GM21737 (cell line): ENCODE measurements around the gene RNF43.
A peak's percentile ranks its signal among the peaks of the same experiment; 100 is the strongest.

Experiments
- ATAC-seq: cut with Tn5 transposase; IDR thresholded peaks from one replicate; pipeline ENCODE4 v1.9.1; 2021; ENCODE audit warnings: mild to moderate bottlenecking, moderate library complexity; ENCODE audit not compliant: unreplicated experiment

RNF43 gene

DNA sequence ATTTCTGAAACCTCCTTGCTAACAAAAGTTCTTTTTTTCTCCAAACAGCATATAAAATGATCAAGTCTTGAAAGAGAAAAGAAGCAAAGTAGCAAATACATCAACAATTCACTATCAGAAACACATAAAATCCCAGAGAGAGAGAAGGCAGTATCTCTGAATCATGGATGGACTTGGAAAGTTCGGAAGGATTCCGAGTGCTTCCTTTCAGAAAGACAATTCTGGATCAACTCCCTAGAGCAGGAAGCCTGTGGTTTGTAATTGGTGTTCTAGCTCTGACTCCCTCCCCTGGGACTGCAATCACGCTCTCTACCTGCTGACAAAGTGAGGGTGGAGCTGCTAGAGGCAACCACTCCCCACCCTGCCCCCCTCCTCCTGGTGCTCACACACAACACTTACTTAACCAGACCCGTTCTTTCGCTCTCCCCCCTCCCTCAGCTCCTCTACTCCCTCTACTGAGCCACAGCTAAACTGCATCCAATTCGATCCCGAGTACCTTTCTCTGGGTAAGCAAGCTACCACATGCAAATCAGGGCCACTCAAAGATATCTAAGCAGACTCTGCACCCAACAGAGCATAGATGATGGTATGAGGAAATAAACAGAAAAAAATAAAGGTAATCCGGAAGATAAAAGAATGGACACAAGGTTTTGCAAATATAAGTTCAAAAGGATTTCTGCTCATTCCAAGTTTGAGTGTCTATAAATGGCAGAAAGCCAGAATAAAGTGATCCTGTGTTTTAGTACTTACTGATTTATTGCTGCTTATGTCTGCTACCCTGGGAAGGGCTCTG is at the start of gene RNF43:
TSS of gene RNF43 (minus strand) at position 235 of the 793 bp plus-strand sequence. CDS start 1,957 bp downstream, outside the sequence.
- ATAC-seq = peak; percentile 93

DNA sequence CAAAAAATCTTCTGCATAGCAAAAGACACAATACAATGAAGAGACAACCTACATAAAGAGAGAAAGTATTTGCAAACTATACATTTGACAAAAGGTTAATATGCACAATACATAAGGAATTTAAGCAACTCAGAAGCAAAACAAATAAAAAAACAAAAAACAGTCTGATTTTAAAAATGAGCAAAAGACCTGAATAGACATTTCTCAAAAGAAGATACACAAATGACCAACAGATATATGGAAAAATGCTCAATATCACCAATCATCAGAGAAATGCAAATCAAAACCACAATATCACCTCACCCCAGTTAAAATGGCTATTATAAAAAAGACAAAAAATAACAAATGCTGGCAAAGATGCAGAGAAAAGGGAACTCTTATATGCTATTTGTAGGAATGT is 38.2 kb upstream of the RNF43 start:
- no peak for ATAC-seq

DNA sequence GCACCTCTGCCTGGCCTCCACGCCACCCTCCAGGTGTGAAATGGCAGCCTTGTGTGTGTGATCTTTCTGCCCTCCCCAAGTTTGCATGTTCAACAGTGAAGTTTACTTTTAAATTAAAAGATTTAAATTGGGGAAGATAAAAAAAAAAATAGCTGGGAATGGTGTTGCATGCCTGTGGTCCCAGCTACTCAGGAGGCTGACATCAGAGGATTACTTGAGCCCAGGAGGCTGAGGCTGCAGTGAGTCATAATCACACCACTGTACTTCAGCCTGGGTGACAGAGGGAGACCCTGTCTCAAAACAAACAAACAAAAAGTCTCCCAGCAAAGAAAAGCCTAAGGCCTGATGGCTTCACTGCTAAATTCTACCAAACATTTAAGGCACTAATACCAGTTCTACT is 35.4 kb upstream of the RNF43 start:
- no peak for ATAC-seq

DNA sequence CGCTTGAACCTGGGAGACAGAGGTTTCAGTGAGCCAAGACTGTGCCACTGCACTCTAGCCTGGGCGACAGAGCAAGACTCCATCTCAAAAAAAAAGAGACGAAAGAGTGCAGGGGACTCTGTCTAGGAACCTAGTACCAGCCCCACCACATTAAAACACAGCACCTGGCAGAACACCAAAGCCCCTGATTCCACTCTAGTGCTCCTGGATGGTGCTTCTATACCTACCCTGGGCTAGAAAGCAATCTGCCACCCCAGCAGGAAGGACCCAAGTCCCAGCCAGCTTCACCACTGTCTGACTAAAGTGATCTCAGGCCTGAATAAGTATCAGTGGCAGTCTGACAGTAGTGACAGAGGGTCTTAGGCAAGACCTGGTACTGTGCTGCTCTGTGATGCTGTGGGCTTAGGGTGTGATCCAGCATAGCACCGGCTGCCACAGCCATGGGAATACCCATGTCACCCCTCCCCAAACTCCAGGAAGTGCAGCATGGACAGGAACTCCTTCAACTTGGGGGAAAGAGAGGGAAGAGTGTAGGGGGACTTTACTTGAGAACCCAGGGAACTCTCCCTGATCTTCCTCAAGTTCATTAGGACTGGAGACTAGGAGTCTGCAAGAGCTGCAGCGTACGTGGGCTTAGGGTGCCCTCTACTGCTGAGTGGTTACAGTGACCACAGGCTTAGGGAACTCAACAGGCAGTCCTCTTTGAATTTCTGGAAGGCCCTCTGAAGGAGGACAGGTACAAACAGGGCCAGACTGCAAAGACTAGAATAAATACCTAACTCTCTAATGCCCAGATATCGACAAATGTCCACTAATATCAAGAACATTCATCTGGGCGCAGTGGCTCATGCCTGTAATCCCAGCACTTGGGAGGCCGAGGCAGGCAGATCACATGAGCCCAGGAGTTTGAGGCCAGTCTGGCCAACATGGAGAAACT is 30.0 kb upstream of the RNF43 start:
- no peak for ATAC-seq

DNA sequence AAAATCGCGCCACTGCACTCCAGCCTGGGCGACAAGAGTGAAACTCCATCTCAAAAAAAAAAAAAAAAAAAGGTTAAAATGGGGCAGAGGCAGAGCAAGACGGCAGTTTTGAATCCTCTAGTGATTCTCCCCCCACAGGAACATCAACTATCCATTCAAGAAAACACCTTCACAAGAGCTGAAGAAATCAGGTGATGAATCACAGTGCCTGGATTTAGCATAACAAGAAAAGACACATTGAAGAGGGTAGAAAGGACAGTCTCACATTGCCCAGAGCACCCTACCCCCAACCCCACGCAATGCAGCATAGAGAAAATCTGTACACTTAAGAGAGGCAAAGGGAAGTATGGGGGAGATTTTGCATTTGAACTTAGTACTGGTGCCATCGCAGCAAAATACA is 28.8 kb upstream of the RNF43 start:
- no peak for ATAC-seq

DNA sequence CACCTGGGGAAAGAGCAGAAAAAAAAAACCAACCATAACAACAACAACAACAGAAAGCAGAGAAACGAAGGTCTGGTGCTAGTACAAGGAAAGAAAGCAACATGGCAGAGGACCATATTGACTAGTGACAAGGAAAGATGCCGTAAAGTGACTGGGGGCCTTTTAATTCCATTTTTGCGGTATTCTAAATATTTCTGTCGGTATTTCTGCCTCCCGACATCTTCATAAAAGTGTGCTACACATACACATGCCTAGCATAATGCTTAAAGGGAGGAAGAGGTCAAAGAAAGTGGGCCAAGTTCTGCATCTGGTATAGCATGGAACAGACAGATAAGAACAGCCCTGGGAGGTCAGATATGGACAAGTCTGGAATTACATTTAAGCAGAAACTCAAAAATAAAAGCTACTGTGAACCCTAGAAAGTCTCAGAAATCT is 19.5 kb upstream of the RNF43 start:
- no peak for ATAC-seq

DNA sequence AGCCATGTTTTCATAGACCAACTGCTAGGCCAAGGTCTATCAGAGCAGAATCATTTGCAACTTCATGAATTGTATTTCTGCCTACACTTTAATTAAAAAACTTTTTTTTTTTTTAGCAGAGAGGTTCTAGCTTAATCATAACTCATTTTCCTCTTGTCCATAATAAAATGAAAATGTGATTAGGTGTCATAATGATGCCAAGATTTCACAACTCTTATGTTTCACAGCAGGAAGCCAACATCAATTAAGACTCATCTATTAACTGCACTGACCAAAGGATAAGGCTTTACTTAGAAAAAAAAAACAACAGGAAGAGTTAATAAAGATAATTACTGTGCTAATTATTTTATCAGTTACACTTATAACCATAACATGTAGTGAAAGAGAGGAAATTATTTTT is 18.9 kb upstream of the RNF43 start:
- no peak for ATAC-seq

DNA sequence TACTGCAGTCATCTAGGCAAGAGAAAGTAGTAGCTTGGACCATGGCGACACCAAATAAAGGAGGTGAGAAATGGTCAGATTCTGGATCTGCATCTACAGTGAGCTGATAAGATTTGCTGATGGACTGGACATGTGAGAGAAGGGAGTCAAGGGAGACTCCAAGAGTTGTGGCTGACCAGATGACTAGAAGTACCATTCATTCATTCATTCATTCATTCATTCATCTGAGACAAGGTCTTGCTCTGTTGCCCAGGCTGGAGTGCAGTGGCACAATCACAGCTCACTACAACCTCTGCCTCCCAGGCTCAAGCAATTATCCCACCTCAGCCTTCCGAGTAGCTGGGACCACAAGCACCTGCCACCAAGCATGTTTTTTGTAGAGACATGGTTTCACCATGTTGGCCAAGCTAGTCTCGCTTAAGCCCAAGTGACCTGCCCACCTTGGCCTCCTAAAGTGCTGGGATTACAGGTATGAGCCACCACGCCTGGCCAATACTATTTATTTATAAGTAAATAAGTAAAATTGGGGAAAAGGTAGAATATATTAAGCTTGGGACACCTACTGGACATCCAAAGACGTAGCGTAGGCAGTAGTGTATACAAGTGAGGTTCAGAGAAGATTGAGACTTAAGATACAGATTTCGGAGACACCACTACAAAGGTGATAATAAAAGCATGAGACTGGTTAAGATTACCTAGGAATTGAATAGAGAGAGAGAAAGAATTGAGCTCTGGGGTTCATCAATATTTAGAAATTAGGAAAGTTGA is 15.7 kb upstream of the RNF43 start:
- no peak for ATAC-seq

DNA sequence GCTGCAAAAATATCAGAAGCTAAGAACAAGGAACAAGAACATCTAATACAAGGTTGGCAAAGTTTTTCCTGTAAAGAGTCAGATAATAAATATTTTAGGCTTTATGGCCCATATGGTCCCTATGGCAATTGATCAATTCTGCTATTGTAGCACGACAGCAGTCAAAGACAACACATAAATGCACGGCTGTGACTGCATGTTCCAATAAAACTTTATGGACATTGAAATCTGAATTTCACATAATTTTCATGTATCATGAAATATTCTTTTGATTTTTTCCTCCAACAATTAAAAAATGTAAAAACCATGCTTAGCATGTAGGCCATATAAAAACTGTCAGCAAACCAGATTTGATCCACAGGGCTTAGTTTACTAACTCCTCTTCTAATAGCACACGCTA is 10.5 kb upstream of the RNF43 start:
- no peak for ATAC-seq

DNA sequence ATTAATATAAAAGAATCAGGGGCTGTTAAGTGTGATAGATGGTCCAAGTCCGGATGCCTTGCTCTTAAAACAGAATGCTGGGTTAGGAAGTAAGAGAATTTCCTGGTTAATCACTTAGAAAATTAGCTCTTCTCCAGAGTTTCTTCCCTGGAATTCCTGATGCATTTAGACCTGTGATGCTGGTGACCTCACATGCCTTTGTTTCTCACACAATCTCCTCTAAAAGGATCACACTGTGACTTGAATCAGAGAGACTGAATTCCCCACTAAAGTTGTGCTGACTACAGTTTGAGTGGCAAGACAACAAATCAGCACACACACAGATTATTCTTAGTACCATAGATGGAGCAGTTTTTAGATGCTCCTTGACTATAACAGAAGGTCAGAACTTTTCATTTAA is 4.4 kb upstream of the RNF43 start:
- ATAC-seq = no peak

DNA sequence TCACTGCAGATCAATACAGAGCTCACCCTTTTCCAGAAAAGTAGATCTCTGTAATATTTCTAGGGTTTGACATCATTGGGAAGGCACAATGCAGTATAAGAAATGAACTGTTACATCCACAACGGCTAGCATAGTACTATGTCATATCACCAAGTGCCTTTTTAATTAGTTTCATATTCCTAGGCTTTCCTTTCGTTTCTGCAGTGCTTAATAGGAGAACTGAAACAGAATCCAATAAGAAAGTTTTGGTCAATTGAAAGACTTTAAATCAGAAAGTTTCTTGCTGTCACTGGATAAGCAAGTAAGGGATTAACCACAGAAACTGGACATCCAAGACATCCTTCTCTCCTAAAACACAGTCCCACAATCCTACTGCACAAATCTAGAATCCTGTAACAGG is 3.5 kb upstream of the RNF43 start:
- ATAC-seq = no peak

DNA sequence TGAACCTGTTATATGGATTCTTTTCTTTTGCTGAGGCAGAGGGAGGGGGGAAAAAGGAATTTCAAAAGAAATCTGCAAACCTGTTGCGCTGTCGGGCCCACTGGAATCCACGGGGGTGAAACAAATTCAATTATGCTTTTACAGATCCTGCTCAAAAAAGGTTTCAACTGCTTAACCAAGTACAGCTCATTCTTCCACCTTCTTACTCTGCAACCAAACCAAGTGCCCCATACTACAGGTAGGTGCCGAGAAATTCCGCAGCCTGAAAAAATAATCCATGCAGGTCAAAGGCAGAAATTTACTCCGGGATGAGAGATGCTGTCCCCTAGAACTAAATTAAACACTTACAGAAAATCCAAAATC is 416 bp downstream of the RNF43 start:
- ATAC-seq = no peak

DNA sequence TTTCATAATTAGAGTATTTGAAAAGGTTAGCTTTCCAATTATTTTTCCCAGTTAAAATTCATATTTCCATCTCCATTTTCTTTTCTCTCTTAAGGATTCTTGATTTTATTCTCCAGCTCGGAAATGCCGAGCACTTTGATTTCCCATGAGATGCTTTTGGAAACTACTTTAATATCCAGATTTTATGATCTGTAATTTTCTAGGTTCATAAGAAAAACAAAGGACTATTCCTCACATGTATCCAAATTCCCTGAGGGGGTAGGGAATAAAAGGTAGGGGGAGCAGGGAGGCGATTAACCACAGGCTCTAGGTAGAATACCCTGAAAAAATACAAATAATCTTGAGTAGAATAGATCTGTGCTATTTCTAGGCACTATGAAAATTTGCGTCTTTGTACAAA is 938 bp downstream of the RNF43 start:
- ATAC-seq = no peak

DNA sequence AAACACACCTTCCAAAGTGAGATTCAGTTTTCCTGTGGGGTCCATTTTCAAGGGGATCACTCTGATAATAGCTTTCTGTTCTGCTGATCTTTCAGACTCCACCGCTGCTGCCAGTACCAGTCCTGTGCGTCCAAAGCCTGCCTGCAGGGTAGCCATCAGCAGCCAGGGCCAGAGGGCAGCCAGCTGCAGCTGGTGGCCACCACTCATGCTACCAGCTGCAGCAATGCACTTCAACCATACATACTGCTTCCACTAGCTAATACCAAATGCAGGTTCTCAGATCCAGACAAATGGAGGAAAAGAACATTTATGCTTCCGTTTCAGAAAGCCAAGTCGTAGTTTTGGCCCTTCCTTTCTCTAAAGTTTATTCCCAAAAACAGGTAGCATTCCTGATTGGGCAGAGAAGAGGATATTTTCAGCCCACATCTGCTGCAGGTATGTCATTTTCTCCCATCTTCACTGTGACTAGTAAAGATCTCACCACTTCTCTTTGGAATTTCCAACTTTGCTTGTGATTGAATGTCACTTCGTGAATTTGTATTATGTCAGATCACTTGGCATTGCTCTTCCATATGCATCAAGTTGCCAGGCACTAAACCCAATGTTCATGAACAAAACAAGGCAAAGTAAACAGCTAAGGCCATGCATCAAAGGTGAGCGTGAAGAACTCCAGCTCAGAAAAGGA is 1.8 kb downstream of the RNF43 start:
- ATAC-seq = no peak

DNA sequence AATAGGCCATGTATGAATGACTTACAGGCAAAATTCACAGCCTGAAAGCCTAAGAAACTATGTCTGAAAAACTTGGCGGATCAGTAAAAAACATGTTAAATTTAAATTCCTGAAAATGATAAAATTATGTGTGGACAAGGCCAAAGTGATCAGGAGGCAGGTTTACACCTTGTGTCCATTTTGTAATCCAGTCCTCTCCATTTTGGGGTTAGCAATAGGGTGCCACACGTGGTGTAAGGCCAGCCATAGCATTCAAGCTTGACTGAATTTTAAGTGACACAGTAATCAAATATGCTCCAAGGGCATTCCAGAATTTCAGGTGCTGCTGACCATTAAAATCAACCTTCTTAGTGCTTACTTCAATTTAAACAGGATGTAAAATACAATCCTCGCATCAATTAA is 2.7 kb downstream of the RNF43 start:
- no peak for ATAC-seq

DNA sequence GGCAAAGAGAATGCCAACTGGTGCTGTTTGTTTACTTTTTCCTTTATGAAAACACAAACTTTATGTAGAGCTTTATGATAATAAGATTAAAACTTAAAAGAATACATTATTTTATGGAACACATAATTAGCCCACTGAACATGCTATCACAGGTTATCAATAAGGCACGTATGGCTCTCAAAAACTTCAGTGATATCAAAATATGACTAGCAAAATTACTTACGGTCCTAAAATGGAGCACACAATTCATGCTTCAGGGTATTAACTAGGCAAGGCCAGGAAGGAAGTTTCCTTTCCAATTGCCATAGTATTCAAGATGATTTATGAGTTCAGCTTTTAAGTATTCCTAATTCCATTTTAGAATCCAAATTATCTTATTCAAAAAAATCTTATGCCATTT is 3.6 kb downstream of the RNF43 start:
- ATAC-seq = no peak

DNA sequence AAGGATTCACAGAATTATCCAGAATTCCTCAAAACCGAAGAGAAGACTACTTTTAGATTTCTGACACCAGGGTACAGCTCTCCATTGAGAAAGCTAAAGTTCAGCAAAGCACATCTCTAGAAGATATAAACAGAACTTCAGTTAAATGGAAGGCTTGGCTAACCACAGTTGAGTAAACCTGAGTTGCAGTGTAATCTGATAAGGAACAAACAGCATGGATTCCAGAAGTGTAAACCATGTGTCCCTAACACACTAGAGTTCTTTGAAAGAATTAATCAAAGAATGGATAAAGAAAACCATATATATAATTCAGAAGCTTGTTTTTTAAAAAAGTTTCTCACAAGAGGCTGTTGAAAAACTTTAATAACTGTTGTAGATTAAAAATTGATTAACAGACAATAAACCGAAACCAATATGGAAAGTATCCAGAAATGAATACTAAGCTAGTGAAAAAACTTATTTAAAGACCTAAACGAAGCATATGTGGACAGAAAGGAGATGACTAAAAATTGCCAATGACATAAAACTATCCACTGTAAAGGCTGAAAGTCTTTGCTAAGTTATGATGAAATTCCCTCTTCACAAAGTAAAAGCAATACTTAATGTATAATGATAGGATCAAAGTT is 4.3 kb downstream of the RNF43 start:
- no peak for ATAC-seq

DNA sequence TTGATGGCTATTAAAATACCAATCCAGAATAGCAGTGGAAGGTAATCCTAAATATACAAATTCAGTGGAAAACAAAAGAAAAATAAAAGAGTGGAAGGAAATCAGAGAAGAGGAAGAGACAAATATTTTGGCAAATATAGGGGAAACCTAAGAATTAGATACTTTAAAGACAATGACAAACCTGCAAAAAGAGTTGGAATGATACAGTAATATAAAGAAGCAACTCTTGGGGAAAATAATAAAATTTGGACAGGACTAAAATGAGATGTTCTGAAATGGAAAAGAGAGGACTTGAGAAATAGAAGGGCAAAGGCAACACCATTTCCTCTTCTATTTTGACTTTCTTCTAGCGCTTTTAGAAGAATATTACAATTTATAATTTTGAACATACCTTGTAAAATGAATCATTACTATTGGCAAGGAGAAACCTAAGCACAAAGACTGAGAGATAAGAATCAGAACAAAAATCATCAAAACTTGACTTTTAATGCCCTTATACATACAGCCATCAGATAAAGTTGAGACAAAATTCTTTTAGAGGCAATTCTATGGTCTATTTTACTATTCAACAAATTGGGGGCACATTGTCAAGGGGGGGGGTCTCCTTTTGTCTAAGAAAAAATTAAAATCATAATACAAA is 5.2 kb downstream of the RNF43 start:
- no peak for ATAC-seq

DNA sequence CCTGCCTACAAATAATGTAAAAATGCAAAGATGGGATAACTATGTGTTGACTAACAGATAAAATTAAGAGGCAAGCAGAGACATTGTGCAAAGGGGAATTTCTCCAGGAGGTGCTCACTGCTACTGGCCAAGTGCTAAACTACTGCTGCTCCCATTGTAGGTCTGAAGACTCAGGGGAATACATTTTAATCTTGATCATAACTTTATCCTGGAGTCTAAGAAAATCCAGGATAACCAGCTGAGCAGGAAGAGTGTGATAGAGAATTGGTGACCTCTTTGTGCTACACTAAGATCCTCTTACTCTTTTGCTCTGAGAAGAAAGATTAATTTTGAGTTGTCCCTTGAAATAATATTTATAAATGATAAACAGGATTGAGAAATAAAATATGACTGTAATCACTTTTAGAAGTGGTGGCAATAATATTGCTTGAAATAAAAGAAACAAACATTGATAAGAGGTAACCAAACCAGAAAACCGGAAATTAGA is 5.9 kb downstream of the RNF43 start:
- no peak for ATAC-seq
